Psoas muscle (tissue), 8 donors: ENCODE measurements around the gene TMEM50B. TPM values are rescaled to one million over a fixed set of nuclear protein-coding genes. Genes with fewer than 3 reads are reported as not detected.
"Not testable (repeated sequence)": the region's sequence is repeated elsewhere in the genome, so short reads cannot be mapped to it uniquely, and the experiment has no call there.

Experiments used
- ATAC-seq, 4 donors: fragments of 200-7000 bp; cut with Tn5 transposase; one replicate each; pipeline ENCODE4 v1.9.1; 2020; ENCODE audit warnings: moderate library complexity in 3 of 4, mild to moderate bottlenecking in 2 of 4
- DNase-seq, 2 donors: peaks; one replicate each; pipeline ENCODE4 v3.0.0-alpha.2; 2020
- H3K27ac ChIP-seq: fragments of 200-600 bp; one replicate; pipeline ENCODE4 v1.8.0; 2022
- H3K27me3 ChIP-seq, 3 donors: fragments of 200-600 bp in 1 of 3; one replicate each; pipeline versions ENCODE4 v1.6.1 to v1.8.0; 2013 to 2022; ENCODE audit warnings: low read length in 2 of 3, mild to moderate bottlenecking in 2 of 3, moderate library complexity in 1 of 3; ENCODE audit not compliant: insufficient read depth in 3 of 3
- H3K36me3 ChIP-seq, 2 donors: fragments of 200-600 bp in 1 of 2; one replicate each; pipeline versions ENCODE4 v1.6.1 to v1.8.0; 2013 to 2022; ENCODE audit warnings: low read depth in 1 of 2, mild to moderate bottlenecking in 1 of 2, moderate library complexity in 1 of 2; ENCODE audit not compliant: insufficient read depth in 1 of 2
- H3K4me1 ChIP-seq: fragments of 200-600 bp; one replicate; pipeline ENCODE4 v1.8.0; 2022
- H3K4me3 ChIP-seq: fragments of 200-600 bp; one replicate; pipeline ENCODE4 v1.8.0; 2022; ENCODE audit warnings: mild to moderate bottlenecking
- H3K9me3 ChIP-seq: fragments of 200-600 bp; one replicate; pipeline ENCODE4 v1.8.0; 2022
- WGBS, 3 donors: extraction: QIAGEN DNeasy Blood & Tissue Kit; methylation state at CpG; one replicate each; pipeline versions ENCODE4 v1.1.6 to v1.1.7; 2013; 5-methylcytosine and 5-hydroxymethylcytosine counted together
- intact Hi-C, 2 donors: fragments of 100-400 bp; cut with DNase I; formaldehyde crosslinking; loops; one replicate each; pipeline versions ENCODE4 v1.11.0 to v1.14.2; 2022
- polyA plus RNA-seq, 3 donors: library from polyadenylated mRNA; stranded (reverse); fragments of 200-250 nt; gene quantifications; one replicate each; pipeline ENCODE4 v1.2.3, GENCODE V29; 2013
- total RNA-seq, 4 donors: library from RNA; stranded (reverse); fragmentation: NEBNext Ultra II Directional in 2 of 4; extraction: Animal tissue kit (Norgen Biotek cat#: 25700) in 2 of 4; gene quantifications; one replicate each; pipeline versions ENCODE4 v1.2.1 to v1.2.4, GENCODE V29; 2021 to 2023
- TF ChIP-seq, protein P1 (sequence below): fragments of 200-600 bp; IDR thresholded peaks from one replicate; pipeline ENCODE4 v1.8.0; 2022; ENCODE audit warnings: antibody characterized with exemption
- donor health status: healthy with polysubstance abuse.
- donor health status: DM: no; HTN: no; CAD: no; lungs with moderate emphysema.
- donor health status: Bipolar disorder and iron deficiency.
- donor health status: healthy.
- donor health status: DM: yes; HTN: yes; CAD: no.
- donor health status: DM: no; HTN: no; CAD: no.
- donor health status: DM: no; HTN: no; CAD: no.
- donor health status: DM: yes; HTN: yes; CAD: no.

TMEM50B gene
- total and polyA plus RNA-seq, 7 donors = 16.0 to 42.6 (median 20.9) TPM

DNA sequence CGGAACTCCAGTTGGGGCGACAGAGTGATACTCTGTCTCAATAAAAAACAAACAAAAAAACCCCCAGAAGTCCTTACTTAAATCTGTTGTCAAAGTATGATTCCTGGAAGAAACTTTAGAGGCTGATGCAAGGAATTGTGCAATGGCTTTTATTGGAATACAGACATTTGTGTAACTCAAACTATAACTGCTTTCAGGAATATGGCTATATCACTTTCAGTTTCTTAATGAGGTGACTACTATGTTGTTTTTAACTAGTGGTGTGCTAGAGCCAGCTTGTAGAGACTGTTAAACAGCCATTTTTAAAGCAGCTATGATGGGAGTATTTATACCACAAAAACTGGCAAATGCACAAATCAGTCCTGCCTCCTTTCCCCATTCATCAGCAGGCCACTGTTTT lies 34.5 kb upstream of the TMEM50B start:
- Histone ChIP-seq H3K9me3 (no peaks in the 10 kb centered on the region), H3K4me1 (no peaks in the 10 kb centered on the region), H3K27ac (no peak overlapping the region), H3K27me3 (no peaks in the 10 kb centered on the region), H3K4me3 (no peak overlapping the region), H3K36me3 (peaks cover 11 to 97% of the 10 kb centered on the region in 2 donors)
- TF ChIP-seq, protein P1, sequence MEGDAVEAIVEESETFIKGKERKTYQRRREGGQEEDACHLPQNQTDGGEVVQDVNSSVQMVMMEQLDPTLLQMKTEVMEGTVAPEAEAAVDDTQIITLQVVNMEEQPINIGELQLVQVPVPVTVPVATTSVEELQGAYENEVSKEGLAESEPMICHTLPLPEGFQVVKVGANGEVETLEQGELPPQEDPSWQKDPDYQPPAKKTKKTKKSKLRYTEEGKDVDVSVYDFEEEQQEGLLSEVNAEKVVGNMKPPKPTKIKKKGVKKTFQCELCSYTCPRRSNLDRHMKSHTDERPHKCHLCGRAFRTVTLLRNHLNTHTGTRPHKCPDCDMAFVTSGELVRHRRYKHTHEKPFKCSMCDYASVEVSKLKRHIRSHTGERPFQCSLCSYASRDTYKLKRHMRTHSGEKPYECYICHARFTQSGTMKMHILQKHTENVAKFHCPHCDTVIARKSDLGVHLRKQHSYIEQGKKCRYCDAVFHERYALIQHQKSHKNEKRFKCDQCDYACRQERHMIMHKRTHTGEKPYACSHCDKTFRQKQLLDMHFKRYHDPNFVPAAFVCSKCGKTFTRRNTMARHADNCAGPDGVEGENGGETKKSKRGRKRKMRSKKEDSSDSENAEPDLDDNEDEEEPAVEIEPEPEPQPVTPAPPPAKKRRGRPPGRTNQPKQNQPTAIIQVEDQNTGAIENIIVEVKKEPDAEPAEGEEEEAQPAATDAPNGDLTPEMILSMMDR = no peak
- ATAC-seq (no peak), DNase-seq (no peak)
- WGBS, 3 donors = 94 to 97% (median 96%) methylated on average over 2 of the region's 2 CpGs
- intact Hi-C loops = loop anchor here in 1 of 2 donors (10.0 kb wide), 1 partner anchor 51 kb away; no protein-coding TSS in a partner anchor

DNA sequence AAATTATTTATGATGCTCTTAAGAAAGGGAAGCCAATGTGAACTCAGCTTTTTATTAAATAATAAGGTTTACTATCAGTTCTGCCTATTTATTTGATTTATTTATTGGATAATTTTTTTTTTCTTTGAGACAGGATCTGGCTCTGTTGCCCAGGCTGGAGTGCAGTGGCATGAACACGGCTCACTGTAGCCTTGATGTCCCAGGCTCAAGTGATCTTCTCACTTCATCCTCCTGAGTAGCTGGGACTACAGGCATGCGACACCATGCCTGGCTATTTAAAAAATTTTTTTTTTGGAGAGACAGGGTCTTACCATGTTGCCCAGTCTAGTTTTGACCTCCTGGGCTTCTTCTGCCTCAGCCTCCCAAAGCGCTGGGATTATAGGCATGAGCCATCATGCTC lies 32.7 kb upstream of the TMEM50B start:
- intact Hi-C loops = loop anchor here in 1 of 2 donors (10.0 kb wide), 1 partner anchor 52 kb away; no protein-coding TSS in a partner anchor
- Histone ChIP-seq H3K36me3 (peaks cover 11 to 97% of the 10 kb centered on the region in 2 donors), H3K27ac (no peak overlapping the region), H3K9me3 (no peaks in the 10 kb centered on the region), H3K27me3 (no peaks in the 10 kb centered on the region), H3K4me3 (no peak overlapping the region), H3K4me1 (no peaks in the 10 kb centered on the region)
- ATAC-seq = no peak
- no peak for DNase-seq
- WGBS, 3 donors = 96 to 99% (median 98%) methylated on average over 3 of the region's 3 CpGs
- TF ChIP-seq, protein P1 = no peak

DNA sequence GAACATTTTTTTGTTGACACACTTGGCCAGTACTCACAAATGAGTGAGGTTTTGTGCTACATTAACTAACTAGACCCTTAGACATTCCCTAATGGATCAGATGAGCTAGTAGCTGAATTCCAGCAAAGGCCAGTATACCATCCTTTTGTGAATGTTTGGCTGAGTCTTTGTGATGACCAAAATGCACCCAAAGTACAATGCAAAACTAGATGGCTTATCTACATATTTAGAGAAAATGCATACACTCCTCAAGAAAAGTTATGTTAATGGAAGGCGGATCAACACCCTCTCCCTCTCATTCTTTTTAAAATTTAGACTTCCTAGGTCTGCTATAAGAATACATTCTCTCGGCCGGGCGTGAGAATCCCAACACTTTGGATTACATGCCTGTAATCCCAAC lies 31.9 kb upstream of the TMEM50B start:
- Histone ChIP-seq H3K4me3 (no peak overlapping the region), H3K4me1 (no peaks in the 10 kb centered on the region), H3K9me3 (no peaks in the 10 kb centered on the region), H3K36me3 (peaks cover 4 to 95% of the 10 kb centered on the region in 2 donors), H3K27me3 (no peaks in the 10 kb centered on the region), H3K27ac (no peak overlapping the region)
- ATAC-seq (no peak), DNase-seq (no peak)
- intact Hi-C loops = loop anchor here in 1 of 2 donors (10.0 kb wide), 1 partner anchor 53 kb away; no protein-coding TSS in a partner anchor
- 95 to 96% (median 96%) methylated on average over 4 of the region's 4 CpGs for WGBS, 3 donors
- TF ChIP-seq, protein P1 = no peak

DNA sequence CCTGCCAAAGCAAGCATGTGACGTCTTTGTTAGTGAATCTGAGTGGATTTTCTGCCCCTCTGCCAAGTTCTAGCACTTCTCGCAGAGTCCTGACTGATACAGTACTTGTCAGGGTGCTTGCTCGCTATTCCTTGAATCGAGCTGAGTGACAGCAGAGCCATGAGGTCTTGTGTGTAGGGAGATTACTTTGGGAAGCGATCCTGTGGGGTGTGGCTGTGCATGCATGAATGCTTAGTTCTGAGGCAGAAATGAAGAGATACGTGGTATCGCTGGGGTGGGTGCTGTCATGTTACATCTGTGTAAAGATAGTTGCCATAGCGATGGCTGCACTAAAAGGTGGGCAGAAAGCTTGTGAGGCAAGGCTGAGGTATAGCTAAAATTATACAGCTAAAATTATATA lies 31.1 kb upstream of the TMEM50B start:
- intact Hi-C loops = loop anchor here in 1 of 2 donors (10.0 kb wide), 1 partner anchor 54 kb away; no protein-coding TSS in a partner anchor
- TF ChIP-seq, protein P1 = no peak
- H3K4me1 ChIP-seq = no peaks in the 10 kb centered on the region
- ATAC-seq (no peak), DNase-seq (no peak)
- no peaks in the 10 kb centered on the region for H3K27me3 ChIP-seq
- no peaks in the 10 kb centered on the region for H3K9me3 ChIP-seq
- H3K36me3 ChIP-seq = peaks cover 4 to 88% of the 10 kb centered on the region in 2 donors
- H3K27ac ChIP-seq = no peak overlapping the region
- H3K4me3 ChIP-seq = no peak overlapping the region
- WGBS, 3 donors = 95 to 96% (median 96%) methylated on average over 8 of the region's 8 CpGs

DNA sequence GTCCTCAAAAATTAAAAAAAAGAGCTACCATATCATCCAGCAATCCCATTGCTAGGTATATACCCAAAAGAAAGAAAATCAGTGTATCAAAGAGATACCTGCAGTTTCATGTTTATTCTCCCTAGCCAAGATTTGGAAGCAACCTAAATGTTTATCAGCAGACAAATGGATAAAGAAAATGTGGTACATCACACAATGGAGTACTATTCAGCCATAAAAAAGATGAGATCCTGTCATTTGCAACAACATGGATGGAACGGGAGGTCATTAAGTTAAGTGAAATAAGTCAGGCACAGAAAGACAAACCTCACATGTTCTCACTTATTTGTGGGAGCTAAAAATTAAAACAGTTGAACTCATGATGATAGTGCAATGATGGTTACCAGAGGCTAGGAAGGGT lies 27.2 kb upstream of the TMEM50B start:
- H3K4me3 ChIP-seq, H3K9me3 ChIP-seq, H3K27ac ChIP-seq, H3K27me3 ChIP-seq, intact Hi-C loops, H3K4me1 ChIP-seq, DNase-seq, ATAC-seq: not testable (repeated sequence)
- peaks cover 4 to 82% of the 10 kb centered on the region in 2 donors for H3K36me3 ChIP-seq
- WGBS, 3 donors = 93 to 100% (median 97%) methylated on average over 1 of the region's 1 CpG
